Urinary bladder (tissue), 4 donors: Measurements from ENCODE around the gene PMF1. TPM values are rescaled to one million over a fixed set of nuclear protein-coding genes. Genes with fewer than 3 reads are reported as not detected.
"Not testable (repeated sequence)": the region's sequence is repeated elsewhere in the genome, so short reads cannot be mapped to it uniquely, and the experiment has no call there.

ENCODE experiments used
- DNase-seq: peaks from one replicate; pipeline ENCODE4 v3.0.0-alpha.2; 2015; ENCODE audit errors: extremely low spot score
- H3K27ac ChIP-seq: one replicate; pipeline ENCODE4 v1.5.1; 2013; ENCODE audit warnings: low read depth, mild to moderate bottlenecking, moderate library complexity
- H3K36me3 ChIP-seq: one replicate; pipeline ENCODE4 v1.6.1; 2013; ENCODE audit warnings: mild to moderate bottlenecking, moderate library complexity; ENCODE audit not compliant: insufficient read depth
- H3K4me1 ChIP-seq: one replicate; pipeline ENCODE4 v1.6.1; 2013; ENCODE audit warnings: mild to moderate bottlenecking, moderate library complexity; ENCODE audit not compliant: insufficient read depth
- H3K4me3 ChIP-seq: one replicate; pipeline ENCODE4 v1.5.1; 2013; ENCODE audit warnings: low read depth, low read length
- WGBS: extraction: QIAGEN DNeasy Blood & Tissue Kit; methylation state at CpG from one replicate; pipeline ENCODE4 v1.1.7; 2013; 5-methylcytosine and 5-hydroxymethylcytosine counted together
- polyA plus RNA-seq: library from polyadenylated mRNA; stranded (reverse); fragments of 200-250 nt; gene quantifications from one replicate; pipeline ENCODE4 v1.2.3, GENCODE V29; 2013
- total RNA-seq: library from RNA; depleted of rRNA; stranded (reverse); fragments of >200 nt; gene quantifications from one replicate; pipeline ENCODE4 v1.2.3, GENCODE V29; 2014
- donor health status: healthy with polysubstance abuse.
- donor health status: healthy.

PMF1 gene
- total and polyA plus RNA-seq, 2 donors, result 36.9 to 65.6 TPM

DNA sequence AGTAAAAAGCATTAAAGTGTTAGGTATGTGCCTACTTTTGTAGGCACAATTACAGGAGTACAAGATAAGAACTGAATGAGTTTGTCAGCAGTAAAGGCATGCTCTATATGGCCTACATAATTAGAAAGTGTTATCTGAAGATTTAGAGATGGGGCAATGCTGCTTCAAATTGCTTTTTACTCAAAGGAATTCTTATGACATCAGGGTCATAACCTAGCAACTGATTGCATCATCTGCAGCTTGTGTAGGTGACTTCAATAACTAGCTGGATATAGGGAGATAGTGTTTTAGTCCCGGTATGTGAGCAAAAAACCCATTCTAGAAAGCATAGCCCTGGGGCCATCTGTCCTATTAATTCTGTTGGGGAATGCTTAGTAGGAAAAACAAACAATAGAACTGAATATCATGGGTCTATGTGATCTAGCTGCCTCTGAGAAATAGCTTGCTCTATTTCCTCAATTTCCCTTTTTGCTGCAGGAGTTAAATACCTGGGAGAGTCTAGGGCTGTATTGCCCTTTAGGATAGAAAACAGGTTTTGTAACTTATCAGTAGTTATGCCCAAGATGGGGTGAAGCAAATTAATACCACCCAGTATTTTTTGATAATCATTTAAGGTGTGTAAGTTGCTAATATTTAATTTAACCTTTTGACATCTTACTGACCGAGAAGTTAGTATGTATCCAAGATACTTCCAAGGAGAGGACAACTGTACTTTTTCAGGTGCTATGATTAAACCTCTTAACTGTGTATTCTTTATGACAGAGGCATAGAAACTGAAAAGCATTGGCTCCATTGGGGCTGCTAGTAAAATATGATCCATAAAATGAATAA is 26.2 kb upstream of the PMF1 start:
- H3K4me3 ChIP-seq, H3K36me3 ChIP-seq, H3K27ac ChIP-seq, H3K4me1 ChIP-seq, DNase-seq: not testable (repeated sequence)
- 90% methylated on average over 2 of the region's 2 CpGs for WGBS

DNA sequence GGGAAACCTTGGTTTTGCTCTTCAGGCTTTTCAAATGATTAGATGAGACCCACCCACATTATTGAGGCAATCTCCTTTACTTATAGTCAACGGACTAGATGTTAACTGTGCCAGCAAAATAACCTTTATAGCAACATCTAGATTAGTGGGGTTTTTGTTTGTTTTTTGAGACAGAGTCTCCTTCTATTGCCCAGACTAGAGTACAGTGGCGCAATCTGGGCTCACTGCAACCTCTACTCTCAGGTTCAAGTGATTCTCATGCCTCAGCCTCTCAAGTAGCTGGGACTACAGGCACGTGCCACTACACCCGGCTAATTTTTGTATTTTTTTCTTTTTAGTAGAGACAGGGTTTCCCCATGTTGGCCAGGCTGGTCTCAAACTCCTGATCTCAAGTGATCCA is 22.5 kb upstream of the PMF1 start:
- H3K4me1 ChIP-seq, result not testable (repeated sequence)

DNA sequence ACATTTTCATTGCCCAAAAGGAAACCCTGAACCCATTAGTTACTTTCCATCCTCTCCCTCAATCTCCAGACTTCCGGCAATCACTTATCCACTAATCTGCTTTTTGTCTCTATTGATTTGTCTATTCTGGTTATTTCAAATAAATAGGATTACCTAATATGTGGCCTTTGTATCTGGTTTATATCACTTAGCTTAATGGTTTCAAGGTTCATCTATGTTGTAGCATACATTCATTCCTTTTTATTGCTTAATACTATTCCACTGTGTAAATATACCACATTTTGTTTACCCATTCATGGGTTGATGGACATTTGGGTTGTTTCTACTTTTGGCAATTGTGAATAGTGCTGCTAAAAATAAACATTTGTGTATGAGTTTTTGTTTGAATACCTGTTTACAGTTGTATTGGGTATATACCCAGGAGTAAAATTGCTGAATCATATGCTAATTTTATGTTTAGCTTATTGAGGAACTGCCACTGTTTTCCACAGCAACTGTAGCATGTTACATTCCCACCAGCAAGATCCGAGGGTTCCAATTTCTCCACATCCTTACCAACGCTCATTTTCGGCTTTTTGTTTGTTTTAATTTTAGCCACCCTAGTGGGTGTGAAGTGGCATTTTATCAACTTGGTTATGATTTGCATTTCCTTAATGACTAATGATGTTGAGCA is 21.4 kb upstream of the PMF1 start:
- DNase-seq, result no peak
- Histone ChIP-seq H3K27ac (no peak overlapping the region), H3K36me3 (peaks cover 1% of the 10 kb centered on the region), H3K4me1 (no peaks in the 10 kb centered on the region), H3K4me3 (no peak overlapping the region)
- WGBS, result 90% methylated on average over 4 of the region's 4 CpGs

More for the DNA sequence above, 22.5 kb upstream of the PMF1 start:
- not testable (repeated sequence) for H3K36me3 ChIP-seq, H3K4me3 ChIP-seq, DNase-seq, H3K27ac ChIP-seq
- WGBS, result 65% methylated on average over 4 of the region's 4 CpGs

- Histone ChIP-seq H3K36me3 (peaks cover 1% of the 10 kb centered on the region), H3K27ac (no peak overlapping the region), H3K4me3 (peak overlapping the region; percentile 42), H3K4me1 (no peaks in the 10 kb centered on the region)
- no peak for DNase-seq
- WGBS, result 69% methylated on average over 7 of the region's 7 CpGs
These were observed 19.7 kb upstream of the PMF1 start for GRCh38 chr1:156193208-156193487.

DNA sequence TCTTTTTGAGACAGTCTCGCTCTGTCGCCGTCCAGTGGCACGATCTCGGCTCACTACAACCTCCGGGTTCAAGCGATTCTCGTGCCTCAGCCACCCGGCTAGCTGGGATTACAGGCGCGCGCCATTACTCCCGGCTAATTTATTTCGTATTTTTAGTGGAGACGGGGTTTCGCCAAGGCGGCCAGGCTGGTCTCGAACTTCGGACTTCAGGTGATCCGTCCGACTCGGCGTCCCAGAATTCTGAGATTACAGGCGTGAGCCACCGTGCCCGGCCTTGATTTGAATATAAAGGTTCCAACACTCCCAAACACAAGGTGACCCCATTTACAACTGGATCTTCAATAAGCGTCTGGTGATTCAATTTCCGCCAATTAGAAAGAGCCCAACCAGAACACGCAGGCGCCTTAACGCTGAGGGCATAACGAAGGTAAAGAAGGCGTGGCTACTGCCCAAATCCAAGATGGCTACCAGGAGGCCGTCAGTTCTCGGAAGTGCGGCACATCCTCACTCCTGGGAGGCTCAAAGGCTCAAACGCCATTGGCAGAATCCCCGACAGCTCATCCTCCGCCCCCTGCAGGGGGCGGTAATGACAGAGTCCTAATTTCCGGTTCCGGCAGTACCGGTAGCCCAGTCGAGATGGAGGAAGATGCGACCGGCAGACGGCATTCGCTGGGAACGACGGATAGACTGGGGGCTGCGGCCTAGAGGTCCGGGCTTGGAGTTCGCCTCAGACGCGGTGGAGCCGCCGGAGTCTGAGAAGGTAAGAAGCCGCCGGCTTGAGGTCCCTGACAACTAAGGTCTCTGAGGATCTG is 19.1 kb upstream of the PMF1 start, which contains the start of gene SLC25A44:
TSS of gene SLC25A44 (plus strand) at position 617 of the 812 bp plus-strand sequence. CDS start 5,744 bp downstream, outside the sequence.
- Histone ChIP-seq H3K4me1 (no peaks in the 10 kb centered on the region), H3K36me3 (peaks cover 1% of the 10 kb centered on the region), H3K4me3 (peak within 1 kb of the TSS; percentile 64), H3K27ac (peak within 1 kb of the TSS; percentile 32)
- peak; percentile 99 for DNase-seq
- 2% methylated on average over 59 of the region's 59 CpGs for WGBS

DNA sequence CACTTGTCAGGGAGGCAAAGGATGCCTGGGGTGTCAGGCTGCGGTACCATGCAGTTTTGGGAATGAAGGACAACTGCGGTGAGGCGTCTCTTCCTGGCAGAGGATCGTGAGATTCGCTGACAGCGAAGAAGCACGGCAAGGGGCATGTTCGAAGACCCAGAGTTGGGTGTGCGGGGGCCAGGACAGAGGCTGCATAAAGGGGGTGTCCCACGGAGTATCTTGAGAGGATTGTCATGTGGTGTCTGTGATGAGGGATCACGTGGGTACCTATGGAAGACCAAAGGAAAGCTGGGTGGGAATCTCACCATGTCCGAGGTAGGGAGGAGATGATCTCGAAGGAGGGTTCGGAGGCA is 18.5 kb upstream of the PMF1 start:
- Histone ChIP-seq H3K4me1 (no peaks in the 10 kb centered on the region), H3K36me3 (peaks cover 1% of the 10 kb centered on the region), H3K4me3 (peak overlapping the region; percentile 64), H3K27ac (no peak overlapping the region)
- WGBS, result 11% methylated on average over 14 of the region's 14 CpGs
- no peak for DNase-seq

GRCh38 chr1:156195853-156196252 is 17.0 kb upstream of the PMF1 start:
- Histone ChIP-seq H3K27ac (no peak overlapping the region), H3K36me3 (no peaks in the 10 kb centered on the region), H3K4me1 (no peaks in the 10 kb centered on the region), H3K4me3 (no peak overlapping the region)
- DNase-seq, result no peak
- 73% methylated on average over 4 of the region's 4 CpGs for WGBS

- 75% methylated on average over 2 of the region's 2 CpGs for WGBS
- H3K27ac ChIP-seq, result no peak overlapping the region
- DNase-seq, result no peak
- no peaks in the 10 kb centered on the region for H3K36me3 ChIP-seq
- no peak overlapping the region for H3K4me3 ChIP-seq
- H3K4me1 ChIP-seq, result no peaks in the 10 kb centered on the region
These were observed 16.4 kb upstream of the PMF1 start for GRCh38 chr1:156196445-156196844.

- 81% methylated on average over 5 of the region's 5 CpGs for WGBS
- no peak overlapping the region for H3K4me3 ChIP-seq
These were observed 13.9 kb upstream of the PMF1 start for GRCh38 chr1:156198831-156199349.

DNA sequence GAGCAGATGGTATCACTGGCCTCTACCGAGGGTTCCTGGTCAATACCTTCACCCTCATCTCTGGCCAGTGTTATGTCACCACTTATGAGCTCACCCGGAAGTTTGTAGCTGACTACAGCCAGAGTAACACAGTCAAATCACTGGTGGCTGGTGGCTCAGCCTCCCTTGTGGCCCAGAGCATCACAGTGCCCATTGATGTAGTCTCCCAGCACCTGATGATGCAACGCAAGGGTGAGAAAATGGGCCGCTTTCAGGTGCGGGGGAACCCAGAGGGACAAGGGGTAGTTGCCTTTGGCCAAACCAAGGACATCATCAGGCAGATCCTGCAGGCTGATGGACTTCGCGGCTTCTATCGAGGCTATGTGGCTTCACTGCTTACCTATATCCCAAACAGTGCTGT is 12.8 kb upstream of the PMF1 start:
- no peak for DNase-seq

More at GRCh38 chr1:156198831-156199349, 13.9 kb upstream of the PMF1 start:
- no peak overlapping the region for H3K27ac ChIP-seq
- H3K36me3 ChIP-seq, result no peaks in the 10 kb centered on the region
- DNase-seq, result no peak
- no peaks in the 10 kb centered on the region for H3K4me1 ChIP-seq

GRCh38 chr1:156203331-156203730 is 9.5 kb upstream of the PMF1 start:
- DNase-seq, result no peak
- H3K4me1 ChIP-seq, result no peaks in the 10 kb centered on the region
- H3K4me3 ChIP-seq, result no peak overlapping the region
- H3K27ac ChIP-seq, result no peak overlapping the region
- H3K36me3 ChIP-seq, result no peaks in the 10 kb centered on the region

More for the DNA sequence above, 12.8 kb upstream of the PMF1 start:
- no peaks in the 10 kb centered on the region for H3K36me3 ChIP-seq
- no peak overlapping the region for H3K4me3 ChIP-seq
- no peaks in the 10 kb centered on the region for H3K4me1 ChIP-seq
- no peak overlapping the region for H3K27ac ChIP-seq
- 95% methylated on average over 8 of the region's 8 CpGs for WGBS

DNA sequence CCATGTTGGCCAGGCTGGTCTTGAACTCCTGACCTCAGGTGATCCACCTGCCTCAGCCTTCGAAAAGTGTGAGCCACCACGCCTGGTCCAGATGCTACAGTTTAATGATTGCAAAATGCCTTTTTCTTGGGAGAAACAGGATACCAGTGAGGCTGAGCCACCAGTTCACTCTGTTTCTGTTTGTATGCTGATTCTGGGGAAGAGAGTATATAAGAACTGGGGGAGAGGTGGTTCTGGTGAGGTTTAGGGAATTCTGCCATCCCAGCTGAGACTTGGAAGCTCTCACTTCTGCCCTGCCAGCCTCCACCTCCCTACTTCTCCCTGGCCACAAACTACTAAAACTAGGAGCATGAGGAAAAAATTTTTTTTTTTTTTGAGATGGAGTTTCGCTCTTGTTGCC is 8.1 kb upstream of the PMF1 start:
- 98% methylated on average over 3 of the region's 3 CpGs for WGBS
- Histone ChIP-seq H3K27ac (no peak overlapping the region), H3K36me3 (no peaks in the 10 kb centered on the region), H3K4me1 (no peaks in the 10 kb centered on the region), H3K4me3 (no peak overlapping the region)
- no peak for DNase-seq

DNA sequence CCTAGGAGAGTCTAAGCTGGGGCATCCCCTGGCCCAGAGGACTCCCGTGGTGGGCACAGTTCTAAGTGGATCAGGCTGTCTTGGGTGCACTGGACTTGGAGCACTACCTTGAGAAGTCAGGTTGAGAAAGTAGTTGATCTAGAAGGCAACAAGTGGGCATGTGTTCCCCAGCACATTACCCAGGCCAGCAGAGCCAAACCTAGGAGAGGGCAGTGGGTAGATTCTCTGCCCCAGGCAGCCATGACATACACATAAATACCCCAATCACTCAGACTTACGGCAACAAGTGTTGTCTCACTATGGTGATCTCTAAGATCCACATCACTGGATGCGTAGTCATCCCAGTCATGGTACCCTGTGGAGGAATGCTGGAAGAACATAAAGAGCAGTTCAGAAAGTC is 1.6 kb upstream of the PMF1 start:
- Histone ChIP-seq H3K4me1 (no peaks in the 10 kb centered on the region), H3K27ac (no peak overlapping the region), H3K4me3 (no peak overlapping the region), H3K36me3 (no peaks in the 10 kb centered on the region)
- DNase-seq, result no peak
- WGBS, result 97% methylated on average over 3 of the region's 3 CpGs
